GM18519 (cell line): ENCODE results near the gene CCDC40.
"Not testable (repeated sequence)": the region's sequence is repeated elsewhere in the genome, so short reads cannot be mapped to it uniquely, and the experiment has no call there.

ENCODE experiments used
- ATAC-seq: cut with Tn5 transposase; IDR thresholded peaks from one replicate; pipeline ENCODE4 v1.9.1; 2021; ENCODE audit warnings: mild to moderate bottlenecking, moderate library complexity; ENCODE audit not compliant: unreplicated experiment, low FRiP score

The CCDC40 gene

DNA sequence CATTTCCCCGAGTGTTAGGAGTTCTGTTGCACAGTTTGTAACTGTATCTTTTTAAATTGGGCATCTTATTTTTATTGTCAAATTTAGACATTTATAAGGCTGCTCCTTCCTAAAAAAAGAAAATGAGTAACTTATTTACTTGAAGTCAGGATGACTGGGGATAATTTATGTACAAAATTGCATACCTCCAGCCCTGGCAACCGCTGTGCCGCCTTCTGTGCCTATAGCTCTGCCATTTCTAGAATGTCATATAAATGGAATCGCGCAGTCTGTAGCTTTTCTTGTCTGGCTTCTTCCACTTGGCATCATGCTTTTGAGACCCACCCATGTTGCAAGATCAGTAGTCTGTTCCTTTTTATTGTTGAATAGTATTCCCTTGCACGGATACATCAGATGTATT lies 36.0 kb downstream of the CCDC40 start:
- no peak for ATAC-seq

DNA sequence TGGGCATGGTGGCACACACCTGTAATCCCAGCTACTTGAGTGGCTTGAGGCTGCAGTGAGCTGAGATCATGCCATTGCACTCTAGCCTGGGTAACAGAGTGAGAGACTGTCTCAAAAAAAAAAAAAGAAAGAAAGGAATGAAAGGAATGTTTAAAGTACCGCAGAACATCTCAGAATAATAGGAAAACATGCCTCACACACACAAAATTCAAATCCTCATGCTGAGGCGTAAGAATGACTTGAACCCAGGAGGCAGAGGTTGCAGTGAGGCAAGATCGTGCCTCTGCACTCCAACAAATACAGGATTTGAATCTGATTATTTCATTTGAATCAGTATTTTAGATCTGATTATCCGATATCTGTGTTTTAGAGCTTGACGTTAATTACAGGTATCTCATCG lies 43.6 kb downstream of the CCDC40 start:
- no peak for ATAC-seq

- no peak for ATAC-seq
These were observed 45.2 kb downstream of the CCDC40 start for GRCh38 chr17:80081596-80081995.

DNA sequence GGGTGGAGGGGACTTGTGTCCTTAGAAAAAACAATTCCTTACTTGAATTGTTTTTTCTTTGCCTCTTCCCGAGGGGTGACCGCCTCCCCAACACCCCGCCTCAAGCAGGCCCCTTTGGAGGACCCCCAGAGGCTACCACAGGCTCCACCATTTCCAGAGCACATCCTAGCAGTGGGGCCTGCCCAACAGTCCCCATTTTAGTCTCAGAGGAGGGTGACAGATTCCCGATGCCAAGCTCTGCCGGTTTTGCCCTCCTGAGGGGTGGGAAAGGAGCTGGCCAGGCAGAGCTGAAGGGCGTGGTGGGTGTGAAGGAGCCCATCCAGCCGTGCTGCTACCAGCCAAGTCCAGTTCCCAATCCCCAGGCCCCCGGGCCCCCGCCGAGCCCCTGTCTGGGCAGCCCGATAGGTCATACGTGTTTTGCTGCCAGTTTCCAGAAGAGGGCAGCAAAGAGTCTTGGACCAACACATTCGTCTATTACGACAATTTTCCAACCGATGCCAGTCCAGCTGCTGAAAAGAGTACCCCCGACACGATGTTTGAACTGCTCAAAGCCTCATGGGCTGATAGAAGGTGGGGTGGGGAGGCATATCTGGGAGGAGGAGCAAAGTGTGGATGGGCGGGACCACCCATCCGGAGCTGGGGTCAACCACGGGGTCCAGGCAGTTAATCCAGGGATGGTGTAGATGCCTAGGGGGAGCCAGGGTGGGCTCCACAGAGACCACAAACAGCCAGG lies 46.1 kb downstream of the CCDC40 start:
- ATAC-seq, result no peak

- ATAC-seq, result no peak
These were observed 46.8 kb downstream of the CCDC40 start for GRCh38 chr17:80083136-80083661.

GRCh38 chr17:80084773-80085172 lies 48.3 kb downstream of the CCDC40 start:
- ATAC-seq, result no peak

GRCh38 chr17:80086081-80086480 lies 49.6 kb downstream of the CCDC40 start:
- no peak for ATAC-seq

DNA sequence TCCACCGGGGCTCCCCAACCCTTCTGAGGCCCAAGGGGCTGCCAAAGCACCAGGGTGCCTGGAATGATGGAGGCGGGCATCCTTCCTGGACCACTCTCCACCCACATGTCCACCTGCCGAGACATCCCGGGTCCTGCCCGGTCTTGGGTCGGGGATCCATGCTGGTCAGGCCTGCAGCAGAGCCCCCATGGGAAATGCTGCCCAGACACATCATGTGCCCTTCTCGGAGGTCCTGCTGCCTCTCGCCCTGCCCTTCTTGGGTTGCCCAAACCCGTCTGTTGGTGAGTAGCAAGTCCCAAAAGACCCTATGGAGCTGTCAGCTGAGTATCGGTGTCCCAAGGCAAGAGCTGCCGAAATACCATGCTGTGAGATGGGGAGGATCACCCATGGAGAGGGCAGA lies 50.2 kb downstream of the CCDC40 start:
- ATAC-seq, result no peak

DNA sequence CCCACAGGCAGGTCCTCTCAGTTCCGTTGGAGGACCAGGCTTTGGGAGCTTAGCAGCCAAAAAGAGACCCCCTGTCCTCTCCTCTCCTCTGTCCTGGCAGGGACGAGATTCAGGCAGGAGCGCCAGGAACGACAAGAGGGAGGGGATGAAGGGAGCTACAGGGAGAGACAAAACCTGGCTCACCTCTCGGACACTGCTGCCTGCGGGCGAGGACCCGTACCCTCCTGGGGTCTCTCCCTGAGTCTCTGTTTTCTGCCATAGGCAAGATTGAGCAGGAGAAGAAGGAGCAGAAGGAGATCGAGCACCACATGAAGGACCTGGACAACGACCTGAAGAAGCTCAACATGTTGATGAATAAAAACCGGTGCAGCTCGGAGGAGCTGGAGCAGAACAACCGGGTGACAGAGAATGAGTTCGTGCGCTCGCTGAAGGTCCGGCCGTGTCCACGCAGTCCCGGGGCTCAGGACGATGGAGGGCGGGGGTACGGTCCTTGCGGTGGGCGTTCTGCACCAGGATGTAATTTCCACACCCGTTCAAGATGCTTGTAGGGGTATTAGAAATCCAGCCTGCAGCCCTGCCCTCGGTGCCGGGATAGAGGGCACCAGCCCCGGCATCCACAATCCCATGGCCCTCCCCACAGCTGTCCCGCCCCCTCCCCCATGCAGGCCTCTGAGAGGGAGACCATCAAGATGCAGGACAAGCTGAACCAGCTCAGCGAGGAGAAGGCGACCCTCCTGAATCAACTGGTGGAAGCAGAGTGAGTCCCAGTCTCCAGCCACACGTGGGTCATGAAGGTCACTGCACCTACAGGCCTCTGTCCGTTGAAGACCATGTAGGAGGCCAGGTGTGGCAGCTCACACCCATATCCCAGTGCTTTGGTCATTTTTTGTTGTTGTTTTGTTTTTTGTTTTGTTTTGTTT lies 51.2 kb downstream of the CCDC40 start:
- no peak for ATAC-seq

- no peak for ATAC-seq
These were observed 53.3 kb downstream of the CCDC40 start for GRCh38 chr17:80089762-80090161.

DNA sequence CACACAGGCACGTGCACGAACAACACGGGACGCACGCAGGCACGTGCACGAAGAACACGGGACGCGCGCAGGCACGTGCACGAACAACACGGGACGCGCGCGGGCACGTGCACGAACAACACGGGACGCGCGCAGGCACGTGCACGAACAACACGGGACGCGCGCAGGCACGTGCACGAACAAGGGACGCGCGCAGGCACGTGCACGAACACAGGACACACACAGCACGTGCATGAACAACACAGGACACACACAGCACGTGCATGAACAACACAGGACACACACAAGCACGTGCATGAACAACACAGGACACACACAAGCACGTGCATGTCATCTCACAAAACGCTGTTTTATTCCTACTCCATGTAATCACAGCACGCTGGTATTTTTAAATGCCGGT lies 53.7 kb downstream of the CCDC40 start:
- not testable (repeated sequence) for ATAC-seq

GRCh38 chr17:80091376-80091775 lies 54.9 kb downstream of the CCDC40 start:
- no peak for ATAC-seq

- ATAC-seq, result no peak
These were observed 56.5 kb downstream of the CCDC40 start for GRCh38 chr17:80092959-80093358.

DNA sequence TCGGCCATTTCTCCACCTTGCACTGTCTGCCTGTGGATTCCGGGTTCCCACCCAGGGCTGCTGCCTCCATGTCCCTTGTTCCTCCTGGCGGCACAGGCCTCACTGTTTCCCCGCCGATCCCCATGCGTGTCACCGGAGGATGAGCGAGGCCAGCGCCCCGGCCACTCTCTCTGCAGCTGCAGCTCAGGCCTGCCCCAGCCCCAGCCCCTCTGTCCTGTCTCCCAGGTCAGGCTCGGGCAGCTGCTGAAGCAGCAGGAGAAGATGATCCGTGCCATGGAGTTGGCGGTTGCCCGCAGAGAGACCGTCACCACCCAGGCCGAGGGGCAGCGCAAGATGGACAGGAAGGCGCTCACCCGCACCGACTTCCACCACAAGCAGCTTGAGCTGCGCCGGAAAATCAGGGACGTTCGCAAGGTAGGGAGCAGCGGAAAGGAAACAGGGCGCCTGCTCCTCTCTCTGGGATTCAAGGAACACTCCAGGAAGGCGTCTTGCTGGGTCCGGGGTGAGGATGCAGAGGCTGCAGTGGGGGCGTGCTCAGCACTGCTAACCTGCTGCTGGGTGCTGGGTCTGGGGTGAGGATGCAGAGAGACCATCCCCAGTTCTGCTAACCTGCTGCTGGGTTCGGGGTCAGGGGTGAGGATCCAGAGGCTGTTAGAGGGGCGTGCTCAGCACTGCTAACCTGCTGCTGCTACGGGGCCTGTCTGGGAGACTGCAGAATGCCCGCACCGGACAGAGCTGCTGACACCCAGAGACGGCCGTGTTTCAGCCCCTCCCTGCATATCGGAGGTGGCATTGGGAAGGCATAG lies 58.8 kb downstream of the CCDC40 start:
- no peak for ATAC-seq

GRCh38 chr17:80095844-80096475 lies 59.5 kb downstream of the CCDC40 start:
- no peak for ATAC-seq

DNA sequence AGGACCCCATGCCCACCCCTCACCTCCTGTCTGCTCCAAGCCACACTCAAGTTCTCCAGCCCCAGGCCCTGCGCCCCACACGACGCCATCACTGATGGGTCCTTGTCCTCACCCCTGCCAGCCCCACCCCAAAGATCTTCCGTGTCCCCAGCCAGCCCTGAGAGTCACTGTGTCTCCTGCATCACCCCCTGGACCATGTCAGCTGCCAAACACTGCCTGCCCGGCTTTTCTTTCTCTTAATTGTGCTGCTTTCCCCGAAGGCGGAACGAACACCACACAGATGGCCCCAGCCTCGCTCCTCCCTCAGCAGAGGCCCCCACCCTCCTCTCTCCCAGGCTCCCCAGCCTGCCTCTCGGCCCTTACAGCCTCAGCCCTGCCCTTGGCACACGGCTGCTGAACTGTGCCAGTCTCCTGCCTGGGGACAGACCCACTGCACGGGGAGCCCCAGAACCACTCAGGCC lies 60.1 kb downstream of the CCDC40 start:
- no peak for ATAC-seq

DNA sequence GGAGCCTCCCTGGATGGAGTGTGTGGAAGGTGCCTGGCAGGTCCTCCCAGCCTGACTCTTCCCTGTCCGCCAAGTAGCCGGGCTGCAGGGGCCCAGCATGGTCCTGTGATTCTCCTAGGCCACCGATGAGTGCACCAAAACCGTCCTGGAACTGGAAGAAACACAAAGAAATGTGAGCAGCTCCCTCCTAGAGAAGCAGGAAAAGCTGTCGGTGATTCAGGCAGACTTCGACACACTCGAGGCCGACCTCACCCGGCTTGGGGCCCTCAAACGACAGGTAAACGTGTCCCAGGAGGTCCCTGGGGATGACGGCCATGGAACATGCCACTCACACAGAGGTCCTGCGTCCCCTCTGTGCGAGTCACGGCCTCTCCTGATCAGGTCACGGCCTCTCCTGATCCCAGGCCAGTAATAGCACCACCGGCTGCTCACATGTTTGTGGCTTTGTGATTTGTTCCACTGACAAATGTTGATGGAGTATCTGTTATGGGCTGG lies 60.7 kb downstream of the CCDC40 start:
- ATAC-seq, result no peak

DNA sequence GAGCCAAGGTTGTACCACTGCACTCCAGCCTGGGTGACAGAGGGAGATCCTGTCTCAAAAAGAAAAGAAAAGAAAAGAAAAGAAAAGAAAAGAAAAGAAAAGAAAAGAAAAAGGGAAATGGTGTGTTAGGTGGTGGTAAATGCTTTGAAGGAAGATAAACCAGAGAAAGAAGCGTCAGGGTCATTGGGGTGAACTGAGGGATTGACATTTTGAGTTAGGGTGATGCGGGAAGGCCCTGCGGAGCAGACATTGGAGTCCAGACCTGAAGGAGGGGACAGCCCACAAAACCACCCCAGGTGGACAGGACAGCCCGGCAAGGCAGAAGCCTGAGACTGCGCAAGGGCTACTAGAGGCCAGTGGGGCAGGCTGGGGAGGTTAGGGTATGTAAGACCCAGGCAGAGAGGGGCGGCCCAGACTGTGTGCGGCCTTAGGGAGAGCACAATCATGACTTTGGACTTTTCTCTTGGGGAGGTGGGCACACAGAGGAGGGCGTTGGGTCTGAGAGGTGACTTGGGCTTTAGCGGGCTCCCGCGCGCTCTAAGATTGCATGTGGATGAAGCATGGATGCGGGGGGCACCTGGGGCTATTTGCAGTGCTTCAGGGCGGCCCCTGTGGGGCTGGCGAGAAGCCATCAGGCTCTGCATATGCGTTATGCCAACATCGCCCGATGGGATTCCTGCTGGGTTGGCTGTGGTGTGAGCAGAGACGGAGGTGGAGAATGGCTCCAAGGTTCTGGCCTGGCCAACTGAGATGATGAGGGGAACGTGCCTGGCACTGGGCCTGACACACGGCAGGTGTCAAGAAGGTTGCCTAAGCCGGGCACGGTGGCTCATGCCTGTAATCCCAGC lies 61.6 kb downstream of the CCDC40 start:
- ATAC-seq, result no peak
